ENCODE data around the gene SARM1. TPM values are rescaled to one million over a fixed set of nuclear protein-coding genes. Genes with fewer than 3 reads are reported as not detected.

SARM1 gene
- total and polyA plus RNA-seq, 2 of the 13 experiments (the other 11 are each of a cell fraction or from before 2014, with no cell fraction given), result 0.73 to 0.86 TPM

DNA sequence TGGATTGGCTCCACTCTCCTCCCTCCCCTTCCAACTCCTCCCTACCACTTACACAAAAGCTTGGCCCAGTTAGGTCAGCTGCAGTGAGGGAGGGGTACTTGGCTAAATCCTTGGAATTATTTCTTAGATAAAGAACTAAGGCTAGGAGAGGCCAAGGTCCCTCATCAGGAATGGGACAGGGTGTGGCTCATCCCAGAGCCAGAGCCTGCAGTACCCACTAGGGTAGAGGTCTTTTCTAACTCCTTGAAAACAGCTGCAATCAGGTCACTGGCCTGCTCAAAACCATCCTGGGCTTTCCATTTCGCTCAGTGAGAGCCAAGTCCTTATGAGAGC is 36.4 kb downstream of the SARM1 start:
- FAIRE-seq (no peak), ATAC-seq (no peak), DNase-seq (ENCODE audit: low spot score) (no peak)
- no TSS peak for BruUV-seq (replicated peaks)
- intact Hi-C loops (cut with micrococcal nuclease; ENCODE audit: unreplicated experiment), result no loop called here
- 100% methylated on average over 1 of the region's 1 CpG for WGBS (ENCODE audit: low lambda C conversion rate)
- H3K4me3 ChIP-seq (replicated peaks in 1 of 3; ENCODE audit: insufficient read depth in 1 of 3, low read depth in 2 of 3, low read length in 3 of 3), result no peak overlapping the region
- no peaks in the 10 kb centered on the region for H3K9me3 ChIP-seq (ENCODE audit: low read length)
- H3K27ac ChIP-seq (ENCODE audit: extremely low read length, insufficient read depth, low read length), result no peak overlapping the region
- no peaks in the 10 kb centered on the region for H4K20me1 ChIP-seq (ENCODE audit: insufficient read depth, low read length)
- H3K4me1 ChIP-seq (ENCODE audit: insufficient read depth, low read length), result peaks cover 27% of the 10 kb centered on the region
- ChIA-PET CTCF (ENCODE audit: low intra/inter-chr PET ratio, low total read pairs) (no interaction called here), POLR2A (interaction anchor here (0.8 to 1.6 kb wide), 3 partner anchors 9 to 37 kb away, joined by 3 to 6 read pairs (median 3); partner anchors contain the start of gene VTN)
- H2AFZ ChIP-seq (ENCODE audit: low read length), result no peak overlapping the region
- H3K79me2 ChIP-seq (ENCODE audit: insufficient read depth, low read length), result peaks cover 13% of the 10 kb centered on the region
- no peaks in the 10 kb centered on the region; a peak in 1 of 5 replicates for H3K27me3 ChIP-seq (ENCODE audit: control insufficient read depth in 1 of 2, insufficient read depth in 2 of 2, low read length in 2 of 2)
- no peak overlapping the region for H3K9ac ChIP-seq (ENCODE audit: insufficient read depth, low read depth, low read length)
- H3K36me3 ChIP-seq (replicated peaks in 1 of 2; ENCODE audit: control insufficient read depth in 1 of 2, insufficient read depth in 2 of 2, low read length in 2 of 2), result peaks cover 3 to 8% of the 10 kb centered on the region in 2 experiments; a peak in 4 of 5 replicates
- in situ Hi-C loops (cut with HindIII; ENCODE audit: extremely low pct_ligation_motif_present, low pct_unique_long_range_greater_than_20kb), result no loop called here
- no peak overlapping the region for H3K4me2 ChIP-seq (ENCODE audit: low read depth, low read length)
- TF ChIP-seq ZIK1 (CRISPR knock-in tag; IDR thresholded peaks at IDR 0.05; ENCODE audit: borderline replicate concordance, low read depth) (no peak), GZF1 (CRISPR knock-in tag; IDR thresholded peaks at IDR 0.05) (no peak), TARDBP (CRISPR knock-in tag; IDR thresholded peaks at IDR 0.05) (no peak), U2AF2 (IDR thresholded peaks at IDR 0.05; ENCODE audit: low read depth, low read length) (no peak), TBX3 (IDR thresholded peaks at IDR 0.05; ENCODE audit: borderline replicate concordance) (no peak), ZNF432 (CRISPR knock-in tag; IDR thresholded peaks at IDR 0.05; ENCODE audit: borderline replicate concordance) (no peak), MLLT10 (CRISPR knock-in tag; IDR thresholded peaks at IDR 0.05) (no peak), NCOA1 (CRISPR knock-in tag; IDR thresholded peaks at IDR 0.05) (no peak)
- TF ChIP-seq, protein P1, sequence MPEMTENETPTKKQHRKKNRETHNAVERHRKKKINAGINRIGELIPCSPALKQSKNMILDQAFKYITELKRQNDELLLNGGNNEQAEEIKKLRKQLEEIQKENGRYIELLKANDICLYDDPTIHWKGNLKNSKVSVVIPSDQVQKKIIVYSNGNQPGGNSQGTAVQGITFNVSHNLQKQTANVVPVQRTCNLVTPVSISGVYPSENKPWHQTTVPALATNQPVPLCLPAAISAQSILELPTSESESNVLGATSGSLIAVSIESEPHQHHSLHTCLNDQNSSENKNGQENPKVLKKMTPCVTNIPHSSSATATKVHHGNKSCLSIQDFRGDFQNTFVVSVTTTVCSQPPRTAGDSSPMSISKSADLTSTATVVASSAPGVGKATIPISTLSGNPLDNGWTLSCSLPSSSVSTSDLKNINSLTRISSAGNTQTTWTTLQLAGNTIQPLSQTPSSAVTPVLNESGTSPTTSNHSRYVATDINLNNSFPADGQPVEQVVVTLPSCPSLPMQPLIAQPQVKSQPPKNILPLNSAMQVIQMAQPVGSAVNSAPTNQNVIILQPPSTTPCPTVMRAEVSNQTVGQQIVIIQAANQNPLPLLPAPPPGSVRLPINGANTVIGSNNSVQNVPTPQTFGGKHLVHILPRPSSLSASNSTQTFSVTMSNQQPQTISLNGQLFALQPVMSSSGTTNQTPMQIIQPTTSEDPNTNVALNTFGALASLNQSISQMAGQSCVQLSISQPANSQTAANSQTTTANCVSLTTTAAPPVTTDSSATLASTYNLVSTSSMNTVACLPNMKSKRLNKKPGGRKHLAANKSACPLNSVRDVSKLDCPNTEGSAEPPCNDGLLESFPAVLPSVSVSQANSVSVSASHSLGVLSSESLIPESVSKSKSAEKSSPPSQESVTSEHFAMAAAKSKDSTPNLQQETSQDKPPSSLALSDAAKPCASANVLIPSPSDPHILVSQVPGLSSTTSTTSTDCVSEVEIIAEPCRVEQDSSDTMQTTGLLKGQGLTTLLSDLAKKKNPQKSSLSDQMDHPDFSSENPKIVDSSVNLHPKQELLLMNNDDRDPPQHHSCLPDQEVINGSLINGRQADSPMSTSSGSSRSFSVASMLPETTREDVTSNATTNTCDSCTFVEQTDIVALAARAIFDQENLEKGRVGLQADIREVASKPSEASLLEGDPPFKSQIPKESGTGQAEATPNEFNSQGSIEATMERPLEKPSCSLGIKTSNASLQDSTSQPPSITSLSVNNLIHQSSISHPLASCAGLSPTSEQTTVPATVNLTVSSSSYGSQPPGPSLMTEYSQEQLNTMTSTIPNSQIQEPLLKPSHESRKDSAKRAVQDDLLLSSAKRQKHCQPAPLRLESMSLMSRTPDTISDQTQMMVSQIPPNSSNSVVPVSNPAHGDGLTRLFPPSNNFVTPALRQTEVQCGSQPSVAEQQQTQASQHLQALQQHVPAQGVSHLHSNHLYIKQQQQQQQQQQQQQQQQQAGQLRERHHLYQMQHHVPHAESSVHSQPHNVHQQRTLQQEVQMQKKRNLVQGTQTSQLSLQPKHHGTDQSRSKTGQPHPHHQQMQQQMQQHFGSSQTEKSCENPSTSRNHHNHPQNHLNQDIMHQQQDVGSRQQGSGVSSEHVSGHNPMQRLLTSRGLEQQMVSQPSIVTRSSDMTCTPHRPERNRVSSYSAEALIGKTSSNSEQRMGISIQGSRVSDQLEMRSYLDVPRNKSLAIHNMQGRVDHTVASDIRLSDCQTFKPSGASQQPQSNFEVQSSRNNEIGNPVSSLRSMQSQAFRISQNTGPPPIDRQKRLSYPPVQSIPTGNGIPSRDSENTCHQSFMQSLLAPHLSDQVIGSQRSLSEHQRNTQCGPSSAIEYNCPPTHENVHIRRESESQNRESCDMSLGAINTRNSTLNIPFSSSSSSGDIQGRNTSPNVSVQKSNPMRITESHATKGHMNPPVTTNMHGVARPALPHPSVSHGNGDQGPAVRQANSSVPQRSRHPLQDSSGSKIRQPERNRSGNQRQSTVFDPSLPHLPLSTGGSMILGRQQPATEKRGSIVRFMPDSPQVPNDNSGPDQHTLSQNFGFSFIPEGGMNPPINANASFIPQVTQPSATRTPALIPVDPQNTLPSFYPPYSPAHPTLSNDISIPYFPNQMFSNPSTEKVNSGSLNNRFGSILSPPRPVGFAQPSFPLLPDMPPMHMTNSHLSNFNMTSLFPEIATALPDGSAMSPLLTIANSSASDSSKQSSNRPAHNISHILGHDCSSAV (CRISPR knock-in tag; IDR thresholded peaks at IDR 0.05; ENCODE audit: borderline replicate concordance), result no peak
- TF ChIP-seq, protein P2, sequence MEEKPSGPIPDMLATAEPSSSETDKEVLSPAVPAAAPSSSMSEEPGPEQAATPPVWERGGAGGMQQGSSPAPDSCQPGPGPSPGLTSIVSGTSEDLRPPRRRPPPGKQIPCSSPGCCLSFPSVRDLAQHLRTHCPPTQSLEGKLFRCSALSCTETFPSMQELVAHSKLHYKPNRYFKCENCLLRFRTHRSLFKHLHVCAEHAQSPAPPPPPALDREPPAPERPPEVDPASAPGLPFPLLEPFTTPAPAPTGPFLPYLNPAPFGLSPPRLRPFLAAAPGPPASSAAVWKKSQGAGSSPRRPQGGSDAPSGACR (CRISPR knock-in tag; IDR thresholded peaks at IDR 0.05), result no peak
- TF ChIP-seq, protein P3, sequence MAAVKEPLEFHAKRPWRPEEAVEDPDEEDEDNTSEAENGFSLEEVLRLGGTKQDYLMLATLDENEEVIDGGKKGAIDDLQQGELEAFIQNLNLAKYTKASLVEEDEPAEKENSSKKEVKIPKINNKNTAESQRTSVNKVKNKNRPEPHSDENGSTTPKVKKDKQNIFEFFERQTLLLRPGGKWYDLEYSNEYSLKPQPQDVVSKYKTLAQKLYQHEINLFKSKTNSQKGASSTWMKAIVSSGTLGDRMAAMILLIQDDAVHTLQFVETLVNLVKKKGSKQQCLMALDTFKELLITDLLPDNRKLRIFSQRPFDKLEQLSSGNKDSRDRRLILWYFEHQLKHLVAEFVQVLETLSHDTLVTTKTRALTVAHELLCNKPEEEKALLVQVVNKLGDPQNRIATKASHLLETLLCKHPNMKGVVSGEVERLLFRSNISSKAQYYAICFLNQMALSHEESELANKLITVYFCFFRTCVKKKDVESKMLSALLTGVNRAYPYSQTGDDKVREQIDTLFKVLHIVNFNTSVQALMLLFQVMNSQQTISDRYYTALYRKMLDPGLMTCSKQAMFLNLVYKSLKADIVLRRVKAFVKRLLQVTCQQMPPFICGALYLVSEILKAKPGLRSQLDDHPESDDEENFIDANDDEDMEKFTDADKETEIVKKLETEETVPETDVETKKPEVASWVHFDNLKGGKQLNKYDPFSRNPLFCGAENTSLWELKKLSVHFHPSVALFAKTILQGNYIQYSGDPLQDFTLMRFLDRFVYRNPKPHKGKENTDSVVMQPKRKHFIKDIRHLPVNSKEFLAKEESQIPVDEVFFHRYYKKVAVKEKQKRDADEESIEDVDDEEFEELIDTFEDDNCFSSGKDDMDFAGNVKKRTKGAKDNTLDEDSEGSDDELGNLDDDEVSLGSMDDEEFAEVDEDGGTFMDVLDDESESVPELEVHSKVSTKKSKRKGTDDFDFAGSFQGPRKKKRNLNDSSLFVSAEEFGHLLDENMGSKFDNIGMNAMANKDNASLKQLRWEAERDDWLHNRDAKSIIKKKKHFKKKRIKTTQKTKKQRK (IDR thresholded peaks at IDR 0.05; ENCODE audit: low read length), result no peak
